ENCODE results near the gene KCTD2.

Gene KCTD2

GRCh38 chr17:75088465-75089417, 41.7 kb downstream of the KCTD2 start:
- H3K27me3 ChIP-seq (ENCODE audit: control insufficient read depth, insufficient read depth, low read length), result no peaks in the 10 kb centered on the region
- no peaks in the 10 kb centered on the region for H3K36me3 ChIP-seq (ENCODE audit: control insufficient read depth, insufficient read depth, low read length)
- no peak for DNase-seq (ENCODE audit: low read depth, low spot score)
- peaks cover 7% of the 10 kb centered on the region for H3K4me1 ChIP-seq (ENCODE audit: control insufficient read depth, insufficient read depth, low read length)
- no CpG with 5 or more reads among the region's 11 CpGs for WGBS (ENCODE audit: insufficient coverage, insufficient read length)
- peak overlapping the region; percentile 81; the same call in 1 of the 2 replicates for H3K4me3 ChIP-seq (ENCODE audit: low read length)
- no peak overlapping the region for H3K27ac ChIP-seq (ENCODE audit: low read length)
- no peaks in the 10 kb centered on the region for H3K9me3 ChIP-seq (ENCODE audit: control insufficient read depth, insufficient read depth, low read length)

DNA sequence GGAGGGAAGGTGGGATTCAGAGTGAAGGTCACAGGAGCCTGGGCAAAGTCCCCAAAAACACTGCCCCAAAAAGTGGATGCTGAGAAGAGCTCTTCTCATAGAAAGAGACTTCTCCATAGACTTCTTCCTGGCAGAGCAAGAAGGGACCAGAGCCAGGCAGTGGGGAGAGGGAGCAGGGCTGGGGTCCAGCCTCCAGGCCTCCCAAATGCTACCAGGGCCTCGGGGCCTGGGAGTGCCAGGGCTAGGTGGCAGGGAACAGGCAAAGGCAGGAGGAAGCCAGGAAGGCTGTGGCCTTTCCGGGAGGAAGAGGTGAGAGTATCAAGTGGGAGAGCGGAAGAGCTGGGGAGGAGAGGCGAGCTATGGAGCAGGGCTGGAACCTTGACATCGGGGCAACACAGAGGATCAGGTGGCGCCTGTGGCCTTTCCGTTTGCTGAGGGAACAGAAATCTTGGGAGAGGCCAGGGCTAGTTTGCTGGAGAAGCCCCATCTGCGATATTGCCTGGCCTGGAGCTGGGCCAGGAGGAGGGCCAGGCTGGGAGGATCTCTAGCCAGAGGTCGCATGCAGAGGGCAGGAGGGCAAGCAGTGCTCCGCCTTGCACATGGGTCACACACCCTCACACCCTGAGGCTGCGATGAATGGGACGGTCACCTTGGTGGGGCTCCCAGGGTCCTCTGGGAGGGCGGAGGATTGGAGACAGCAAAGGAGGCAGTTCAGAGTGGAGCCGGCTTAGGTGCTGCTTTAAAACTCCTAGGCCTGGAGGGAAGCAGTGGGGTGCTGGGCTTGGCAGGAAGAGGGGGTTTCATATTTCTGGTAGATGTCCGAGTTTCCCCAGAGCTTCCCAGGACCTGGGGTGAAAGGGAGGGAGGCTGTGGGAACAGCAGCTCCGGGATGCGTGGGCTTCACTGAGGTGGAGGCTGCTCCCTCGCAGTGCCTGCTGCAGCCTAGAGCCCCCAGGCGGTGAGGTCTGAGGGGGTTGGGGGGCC, 44.1 kb downstream of the KCTD2 start:
- H3K27me3 ChIP-seq (ENCODE audit: control insufficient read depth, insufficient read depth, low read length), result no peaks in the 10 kb centered on the region
- no peak overlapping the region for H3K4me3 ChIP-seq (ENCODE audit: low read length)
- H3K27ac ChIP-seq (ENCODE audit: low read length), result no peak overlapping the region
- no peak for DNase-seq (ENCODE audit: low read depth, low spot score)
- H3K36me3 ChIP-seq (ENCODE audit: control insufficient read depth, insufficient read depth, low read length), result no peaks in the 10 kb centered on the region
- H3K9me3 ChIP-seq (ENCODE audit: control insufficient read depth, insufficient read depth, low read length), result no peaks in the 10 kb centered on the region
- WGBS (ENCODE audit: insufficient coverage, insufficient read length), result no CpG with 5 or more reads among the region's 19 CpGs
- H3K4me1 ChIP-seq (ENCODE audit: control insufficient read depth, insufficient read depth, low read length), result peaks cover 5% of the 10 kb centered on the region

GRCh38 chr17:75091855-75092327, 44.9 kb downstream of the KCTD2 start:
- no peak for DNase-seq (ENCODE audit: low read depth, low spot score)
- WGBS (ENCODE audit: insufficient coverage, insufficient read length), result no CpG with 5 or more reads among the region's 10 CpGs
- H3K36me3 ChIP-seq (ENCODE audit: control insufficient read depth, insufficient read depth, low read length), result no peaks in the 10 kb centered on the region
- H3K27ac ChIP-seq (ENCODE audit: low read length), result no peak overlapping the region
- peaks cover 5% of the 10 kb centered on the region for H3K4me1 ChIP-seq (ENCODE audit: control insufficient read depth, insufficient read depth, low read length)
- no peak overlapping the region for H3K4me3 ChIP-seq (ENCODE audit: low read length)
- no peaks in the 10 kb centered on the region for H3K27me3 ChIP-seq (ENCODE audit: control insufficient read depth, insufficient read depth, low read length)
- H3K9me3 ChIP-seq (ENCODE audit: control insufficient read depth, insufficient read depth, low read length), result no peaks in the 10 kb centered on the region

DNA sequence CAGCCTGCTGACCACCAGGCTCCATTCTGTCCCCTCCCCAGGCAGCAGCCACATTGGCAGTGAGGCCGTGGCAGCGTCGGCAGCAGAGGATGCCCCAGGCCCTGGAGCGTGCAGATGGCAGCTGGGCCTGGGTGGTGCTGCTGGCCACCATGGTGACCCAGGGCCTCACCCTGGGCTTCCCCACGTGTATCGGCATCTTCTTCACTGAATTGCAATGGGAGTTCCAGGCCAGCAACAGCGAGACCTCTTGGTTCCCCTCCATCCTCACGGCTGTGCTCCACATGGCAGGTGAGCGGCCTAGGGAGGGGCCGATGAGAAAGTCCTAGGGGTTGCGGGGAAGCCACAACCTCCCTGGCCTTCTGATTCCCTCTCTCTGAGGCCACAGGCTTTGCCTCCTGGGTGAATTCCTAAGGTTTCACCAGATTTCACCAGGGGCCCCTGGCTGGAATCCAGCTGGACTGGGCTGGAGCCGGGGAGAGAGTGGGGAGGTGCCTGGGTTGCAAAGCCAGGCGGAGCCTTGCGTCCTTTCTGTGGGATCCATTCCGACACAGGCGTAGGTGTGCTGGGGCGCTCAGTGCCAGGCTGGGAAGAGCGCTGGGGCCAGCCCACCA, 46.6 kb downstream of the KCTD2 start:
- no peak overlapping the region for H3K27ac ChIP-seq (ENCODE audit: low read length)

GRCh38 chr17:75094871-75095399, 47.9 kb downstream of the KCTD2 start:
- H3K4me1 ChIP-seq (ENCODE audit: control insufficient read depth, insufficient read depth, low read length), result peaks cover 3% of the 10 kb centered on the region
- no CpG with 5 or more reads among the region's 16 CpGs for WGBS (ENCODE audit: insufficient coverage, insufficient read length)
- no peaks in the 10 kb centered on the region for H3K27me3 ChIP-seq (ENCODE audit: control insufficient read depth, insufficient read depth, low read length)
- H3K36me3 ChIP-seq (ENCODE audit: control insufficient read depth, insufficient read depth, low read length), result peaks cover 11% of the 10 kb centered on the region; the same call in 1 of the 2 replicates
- H3K9me3 ChIP-seq (ENCODE audit: control insufficient read depth, insufficient read depth, low read length), result no peaks in the 10 kb centered on the region
- H3K4me3 ChIP-seq (ENCODE audit: low read length), result no peak overlapping the region
- DNase-seq (ENCODE audit: low read depth, low spot score), result no peak
- H3K27ac ChIP-seq (ENCODE audit: low read length), result no peak overlapping the region

More for the DNA sequence above, 46.6 kb downstream of the KCTD2 start:
- peaks cover 5% of the 10 kb centered on the region for H3K4me1 ChIP-seq (ENCODE audit: control insufficient read depth, insufficient read depth, low read length)
- DNase-seq (ENCODE audit: low read depth, low spot score), result no peak
- no CpG with 5 or more reads among the region's 18 CpGs for WGBS (ENCODE audit: insufficient coverage, insufficient read length)
- no peak overlapping the region for H3K4me3 ChIP-seq (ENCODE audit: low read length)
- no peaks in the 10 kb centered on the region for H3K27me3 ChIP-seq (ENCODE audit: control insufficient read depth, insufficient read depth, low read length)
- H3K9me3 ChIP-seq (ENCODE audit: control insufficient read depth, insufficient read depth, low read length), result no peaks in the 10 kb centered on the region
- 0 out of 2 replicates have a peak, but pooled peaks cover 5% of the 10 kb centered on the region for H3K36me3 ChIP-seq (ENCODE audit: control insufficient read depth, insufficient read depth, low read length)

DNA sequence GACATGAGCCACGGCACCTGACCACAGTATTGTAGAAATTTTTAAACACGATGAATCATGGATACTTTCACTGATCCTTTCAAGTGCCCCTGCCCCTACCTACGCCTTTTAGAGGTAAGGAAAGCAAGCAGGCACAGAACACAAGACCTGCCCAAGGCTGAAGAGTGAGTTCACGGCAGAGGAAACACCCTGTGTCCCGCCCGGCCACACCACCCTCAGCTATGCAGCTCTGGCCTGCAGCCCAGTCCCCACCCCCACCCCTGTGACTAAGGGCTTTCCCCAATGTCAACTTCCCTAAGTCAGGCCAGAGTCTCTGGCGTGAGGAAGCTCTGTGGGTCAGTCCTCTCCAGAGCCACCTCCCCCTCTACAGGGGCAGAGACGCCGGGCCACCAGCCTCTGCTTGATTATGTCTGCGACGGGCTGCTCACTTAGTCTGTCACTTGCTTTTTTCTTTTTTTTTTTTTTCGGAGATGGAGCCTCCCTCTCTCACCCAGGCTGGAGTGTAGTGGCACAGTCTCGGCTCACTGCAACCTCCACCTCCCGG, 49.1 kb downstream of the KCTD2 start:
- no peak overlapping the region for H3K4me3 ChIP-seq (ENCODE audit: low read length)
- peaks cover 3% of the 10 kb centered on the region for H3K4me1 ChIP-seq (ENCODE audit: control insufficient read depth, insufficient read depth, low read length)
- H3K27me3 ChIP-seq (ENCODE audit: control insufficient read depth, insufficient read depth, low read length), result no peaks in the 10 kb centered on the region
- no CpG with 5 or more reads among the region's 14 CpGs for WGBS (ENCODE audit: insufficient coverage, insufficient read length)
- H3K9me3 ChIP-seq (ENCODE audit: control insufficient read depth, insufficient read depth, low read length), result no peaks in the 10 kb centered on the region
- no peak overlapping the region for H3K27ac ChIP-seq (ENCODE audit: low read length)
- no peak for DNase-seq (ENCODE audit: low read depth, low spot score)
- peaks cover 18% of the 10 kb centered on the region for H3K36me3 ChIP-seq (ENCODE audit: control insufficient read depth, insufficient read depth, low read length)

DNA sequence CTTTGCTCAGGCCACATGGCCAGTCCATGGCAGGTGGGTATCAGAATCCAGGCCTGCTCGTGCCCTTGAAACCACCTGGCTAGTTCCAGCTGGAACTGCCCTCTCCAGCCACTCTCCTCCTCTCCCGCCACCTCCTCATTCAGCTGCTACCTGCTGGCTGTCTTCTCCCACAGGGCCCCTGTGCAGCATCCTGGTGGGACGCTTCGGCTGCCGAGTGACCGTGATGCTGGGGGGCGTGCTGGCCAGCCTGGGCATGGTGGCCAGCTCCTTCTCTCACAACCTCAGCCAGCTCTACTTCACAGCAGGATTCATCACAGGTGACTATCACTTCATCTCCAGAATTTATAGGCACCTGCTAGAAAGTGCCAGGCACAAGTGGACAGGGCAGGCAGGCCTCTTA, 50.8 kb downstream of the KCTD2 start:
- no peak overlapping the region for H3K4me3 ChIP-seq (ENCODE audit: low read length)
- peaks cover 2% of the 10 kb centered on the region; the same call in 1 of the 2 replicates for H3K4me1 ChIP-seq (ENCODE audit: control insufficient read depth, insufficient read depth, low read length)
- no CpG with 5 or more reads among the region's 7 CpGs for WGBS (ENCODE audit: insufficient coverage, insufficient read length)
- H3K9me3 ChIP-seq (ENCODE audit: control insufficient read depth, insufficient read depth, low read length), result no peaks in the 10 kb centered on the region
- no peak overlapping the region for H3K27ac ChIP-seq (ENCODE audit: low read length)
- DNase-seq (ENCODE audit: low read depth, low spot score), result no peak
- no peaks in the 10 kb centered on the region for H3K27me3 ChIP-seq (ENCODE audit: control insufficient read depth, insufficient read depth, low read length)
- peaks cover 18% of the 10 kb centered on the region for H3K36me3 ChIP-seq (ENCODE audit: control insufficient read depth, insufficient read depth, low read length)

DNA sequence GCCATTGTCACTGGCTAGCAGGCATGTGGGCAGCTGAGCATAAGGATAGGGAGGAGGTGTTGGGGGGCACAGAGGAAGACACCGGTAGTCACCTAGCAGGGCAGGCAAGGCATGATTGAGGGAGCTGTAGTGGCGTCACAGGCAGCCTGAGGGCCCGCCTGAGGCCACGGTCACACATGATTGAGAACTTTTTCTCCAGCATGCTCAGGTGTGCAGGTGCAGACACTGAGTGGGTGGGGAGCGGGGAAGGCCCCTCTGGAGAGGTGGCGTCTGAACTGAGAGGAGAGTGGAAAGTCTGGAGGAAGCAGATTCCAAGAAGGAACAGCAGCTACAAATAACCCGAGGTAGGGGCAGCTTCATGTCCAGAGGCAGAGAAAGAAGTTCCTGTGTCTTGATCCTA, 51.8 kb downstream of the KCTD2 start:
- Histone ChIP-seq H3K36me3 (ENCODE audit: control insufficient read depth, insufficient read depth, low read length) (peaks cover 18% of the 10 kb centered on the region), H3K27ac (ENCODE audit: low read length) (no peak overlapping the region), H3K4me3 (ENCODE audit: low read length) (no peak overlapping the region), H3K9me3 (ENCODE audit: control insufficient read depth, insufficient read depth, low read length) (no peaks in the 10 kb centered on the region), H3K4me1 (ENCODE audit: control insufficient read depth, insufficient read depth, low read length) (no peaks in the 10 kb centered on the region), H3K27me3 (ENCODE audit: control insufficient read depth, insufficient read depth, low read length) (no peaks in the 10 kb centered on the region)
- WGBS (ENCODE audit: insufficient coverage, insufficient read length), result no CpG with 5 or more reads among the region's 7 CpGs
- DNase-seq (ENCODE audit: low read depth, low spot score), result no peak

- no peak for DNase-seq (ENCODE audit: low read depth, low spot score)
- whole genome bisulfite sequencing (ENCODE audit: insufficient coverage, insufficient read length), result no CpG with 5 or more reads among the region's 31 CpGs
- no peaks in the 10 kb centered on the region for H3K27me3 ChIP-seq (ENCODE audit: control insufficient read depth, insufficient read depth, low read length)
- H3K4me3 ChIP-seq (ENCODE audit: low read length), result no peak overlapping the region
- H3K9me3 ChIP-seq (ENCODE audit: control insufficient read depth, insufficient read depth, low read length), result no peaks in the 10 kb centered on the region
- H3K4me1 ChIP-seq (ENCODE audit: control insufficient read depth, insufficient read depth, low read length), result no peaks in the 10 kb centered on the region
- H3K27ac ChIP-seq (ENCODE audit: low read length), result no peak overlapping the region
- peaks cover 18% of the 10 kb centered on the region for H3K36me3 ChIP-seq (ENCODE audit: control insufficient read depth, insufficient read depth, low read length)
Measured at GRCh38 chr17:75099881-75100595, 53.0 kb downstream of the KCTD2 start.
